Mucosa of rectum (tissue), 2 donors: ENCODE data around the gene SMARCD1.

ENCODE experiments used
- H3K27ac ChIP-seq, 2 donors: one replicate each; pipeline ENCODE4 v1.7.0; 2013; ENCODE audit warnings: inconsistent platforms in 2 of 2, low read depth in 2 of 2, low read length in 2 of 2
- H3K27me3 ChIP-seq, 2 donors: one replicate each; pipeline ENCODE4 v1.7.0; 2013; ENCODE audit warnings: low read length in 2 of 2; ENCODE audit not compliant: control insufficient read depth in 2 of 2, insufficient read depth in 2 of 2
- H3K36me3 ChIP-seq, 2 donors: one replicate each; pipeline ENCODE4 v1.7.0; 2013; ENCODE audit warnings: low read length in 2 of 2; ENCODE audit not compliant: control insufficient read depth in 2 of 2, insufficient read depth in 2 of 2
- H3K4me1 ChIP-seq, 2 donors: one replicate each; pipeline ENCODE4 v1.7.0; 2013; ENCODE audit warnings: low read length in 2 of 2, mild to moderate bottlenecking in 1 of 2; ENCODE audit not compliant: control insufficient read depth in 2 of 2, insufficient read depth in 2 of 2
- H3K4me3 ChIP-seq, 2 donors: one replicate each; pipeline ENCODE4 v1.7.0; 2013; ENCODE audit warnings: low read length in 2 of 2
- H3K9ac ChIP-seq, 2 donors: one replicate each; pipeline ENCODE4 v1.7.0; 2013; ENCODE audit warnings: low read length in 2 of 2, low read depth in 1 of 2, mild to moderate bottlenecking in 1 of 2
- H3K9me3 ChIP-seq, 2 donors: one replicate each; pipeline ENCODE4 v1.7.0; 2013; ENCODE audit warnings: low read length in 2 of 2; ENCODE audit not compliant: control insufficient read depth in 2 of 2
- donor health status: healthy.
- donor health status: Normal muscosa, but diverticular disease.

The SMARCD1 gene

DNA sequence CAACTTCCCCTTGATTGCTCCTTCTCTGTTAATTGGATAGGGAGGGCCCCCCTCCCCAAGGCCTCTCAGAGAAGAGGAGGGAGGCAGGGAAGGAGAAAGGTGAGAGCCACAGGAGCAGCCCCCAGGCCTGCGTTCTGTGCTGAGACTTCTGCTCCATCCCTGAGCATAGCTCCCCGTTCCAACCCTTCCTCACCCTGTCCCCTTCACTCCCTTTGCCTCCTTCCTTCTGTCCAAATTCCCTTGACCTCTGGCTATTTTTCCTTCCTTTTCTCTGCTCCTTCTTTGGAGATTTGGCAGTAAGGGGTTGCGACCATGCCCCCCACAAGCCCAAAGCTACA, 28.5 kb upstream of the SMARCD1 start:
- peaks cover 6 to 12% of the 10 kb centered on the region in 2 donors for H3K4me1 ChIP-seq
- H3K36me3 ChIP-seq = no peaks in the 10 kb centered on the region
- peaks cover 12 to 14% of the 10 kb centered on the region in 2 donors for H3K27me3 ChIP-seq
- no peaks in the 10 kb centered on the region for H3K9me3 ChIP-seq
- H3K27ac ChIP-seq = no peak overlapping the region
- peak overlapping the region in 1 of 2 donors; percentile 14 for H3K9ac ChIP-seq
- H3K4me3 ChIP-seq = peak overlapping the region in 1 of 2 donors; percentile 76

DNA sequence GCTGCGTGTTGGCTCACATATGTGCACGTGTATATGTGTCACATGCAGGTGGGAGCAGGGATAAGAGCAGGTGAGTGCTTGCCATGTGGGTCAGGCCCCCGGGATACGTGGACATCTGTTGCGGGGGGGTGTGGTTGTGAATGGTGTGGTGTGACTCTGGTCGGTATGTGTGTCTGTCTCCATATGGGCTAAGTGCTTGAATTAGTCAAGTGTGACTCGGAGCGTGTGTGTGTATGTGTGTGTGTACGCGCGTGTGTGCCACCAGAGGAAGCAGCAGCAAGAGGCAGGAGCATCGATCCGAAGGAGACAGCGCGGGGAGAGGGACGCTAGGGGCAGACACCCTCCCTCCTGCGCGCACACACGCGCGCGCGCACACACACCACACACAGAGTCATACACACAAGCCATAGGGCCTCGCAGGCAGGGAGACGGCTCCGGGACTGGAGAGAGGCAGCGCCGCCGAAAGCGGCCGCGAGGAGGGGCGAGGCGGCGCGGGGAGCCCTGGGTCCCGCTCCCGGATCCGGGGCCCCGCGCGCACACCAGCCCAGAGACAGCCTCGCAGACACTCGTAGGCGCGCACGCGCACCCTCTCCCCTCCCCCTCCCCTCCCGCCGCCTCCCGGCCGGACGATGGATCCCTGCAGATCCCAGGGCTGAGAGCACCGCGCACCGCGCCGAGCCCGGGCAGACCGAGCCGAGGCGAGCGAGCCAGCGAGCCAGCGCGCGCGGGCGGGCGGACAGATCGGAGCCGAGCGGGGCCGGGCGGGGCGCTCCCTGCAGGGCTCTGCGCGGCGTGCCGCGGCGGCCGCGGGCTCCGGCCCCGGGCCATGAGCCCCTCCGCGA, 27.9 kb upstream of the SMARCD1 start, which contains the start of gene ASIC1:
ASIC1 (plus strand) TSS at position 597 of the 842 bp plus-strand sequence. CDS start 1,171 bp downstream, outside the sequence.
- Histone ChIP-seq H3K27ac (no peak within 1 kb of the TSS), H3K27me3 (peaks cover 12 to 14% of the 10 kb centered on the region in 2 donors), H3K4me3 (peak within 1 kb of the TSS; percentile 72 to 76), H3K9me3 (no peaks in the 10 kb centered on the region), H3K9ac (peak within 1 kb of the TSS in 1 of 2 donors; percentile 14), H3K4me1 (peaks cover 6 to 12% of the 10 kb centered on the region in 2 donors), H3K36me3 (no peaks in the 10 kb centered on the region)

DNA sequence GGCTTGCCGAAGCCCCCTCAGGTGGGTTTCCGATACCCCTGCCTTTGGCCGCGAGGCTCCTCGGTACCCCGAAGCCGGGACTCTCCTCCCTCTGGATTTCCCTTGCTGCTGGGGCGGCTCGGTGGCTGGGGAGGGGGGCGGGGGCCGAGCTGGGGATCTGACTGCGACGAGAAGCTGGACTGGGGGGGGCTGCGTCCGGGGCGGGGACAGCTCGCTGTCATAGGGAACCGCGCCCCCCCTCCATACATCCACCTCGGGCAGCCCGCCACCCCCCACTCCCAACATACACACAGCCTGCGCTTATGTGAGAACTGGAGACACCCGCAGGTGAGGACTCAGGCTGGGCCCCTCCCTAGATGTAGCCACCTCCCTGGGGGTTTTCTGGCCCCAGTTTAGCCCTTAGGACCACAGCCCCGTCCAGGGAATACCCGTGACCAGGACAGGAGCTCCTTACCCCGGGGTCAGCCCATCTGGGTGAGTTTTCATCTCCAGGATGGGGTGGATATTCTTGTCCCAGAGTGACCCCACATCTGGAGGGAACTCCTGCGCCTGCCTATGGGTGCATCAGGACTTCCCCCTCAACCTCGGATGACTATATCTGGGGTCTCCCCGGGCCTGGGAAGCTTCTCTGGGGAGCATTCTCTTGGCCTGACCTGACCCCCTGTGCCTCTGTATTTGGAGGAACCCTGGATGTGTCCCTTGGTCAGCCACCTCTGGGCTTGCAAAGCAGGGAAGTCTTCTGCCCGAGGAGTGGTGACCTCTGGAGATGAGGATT, 27.1 kb upstream of the SMARCD1 start:
- Histone ChIP-seq H3K4me1 (peaks cover 6 to 12% of the 10 kb centered on the region in 2 donors), H3K27me3 (peaks cover 8 to 14% of the 10 kb centered on the region in 2 donors), H3K9me3 (no peaks in the 10 kb centered on the region), H3K36me3 (no peaks in the 10 kb centered on the region), H3K27ac (no peak overlapping the region), H3K4me3 (peak overlapping the region in 1 of 2 donors; percentile 76), H3K9ac (no peak overlapping the region)

DNA sequence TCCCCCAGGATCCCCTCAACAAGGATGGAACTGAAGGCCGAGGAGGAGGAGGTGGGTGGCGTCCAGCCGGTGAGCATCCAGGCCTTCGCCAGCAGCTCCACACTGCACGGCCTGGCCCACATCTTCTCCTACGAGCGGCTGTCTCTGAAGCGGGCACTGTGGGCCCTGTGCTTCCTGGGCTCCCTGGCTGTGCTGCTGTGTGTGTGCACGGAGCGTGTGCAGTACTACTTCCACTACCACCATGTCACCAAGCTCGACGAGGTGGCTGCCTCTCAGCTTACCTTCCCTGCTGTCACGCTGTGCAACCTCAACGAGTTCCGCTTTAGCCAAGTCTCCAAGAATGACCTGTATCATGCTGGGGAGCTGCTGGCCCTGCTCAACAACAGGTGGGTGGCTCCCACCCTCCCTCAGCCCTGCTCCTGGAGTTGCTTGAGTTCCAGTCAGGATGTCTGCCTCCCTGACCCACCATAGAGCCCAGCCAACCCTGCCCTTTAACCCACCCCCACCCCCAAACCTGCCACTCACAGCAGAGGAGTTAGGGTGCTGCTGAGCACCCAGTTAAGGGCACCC, 26.3 kb upstream of the SMARCD1 start:
- peaks cover 8 to 14% of the 10 kb centered on the region in 2 donors for H3K27me3 ChIP-seq
- peaks cover 6 to 12% of the 10 kb centered on the region in 2 donors for H3K4me1 ChIP-seq
- no peak overlapping the region for H3K9ac ChIP-seq
- no peaks in the 10 kb centered on the region for H3K9me3 ChIP-seq
- H3K27ac ChIP-seq = no peak overlapping the region
- H3K4me3 ChIP-seq = no peak overlapping the region
- H3K36me3 ChIP-seq = no peaks in the 10 kb centered on the region

DNA sequence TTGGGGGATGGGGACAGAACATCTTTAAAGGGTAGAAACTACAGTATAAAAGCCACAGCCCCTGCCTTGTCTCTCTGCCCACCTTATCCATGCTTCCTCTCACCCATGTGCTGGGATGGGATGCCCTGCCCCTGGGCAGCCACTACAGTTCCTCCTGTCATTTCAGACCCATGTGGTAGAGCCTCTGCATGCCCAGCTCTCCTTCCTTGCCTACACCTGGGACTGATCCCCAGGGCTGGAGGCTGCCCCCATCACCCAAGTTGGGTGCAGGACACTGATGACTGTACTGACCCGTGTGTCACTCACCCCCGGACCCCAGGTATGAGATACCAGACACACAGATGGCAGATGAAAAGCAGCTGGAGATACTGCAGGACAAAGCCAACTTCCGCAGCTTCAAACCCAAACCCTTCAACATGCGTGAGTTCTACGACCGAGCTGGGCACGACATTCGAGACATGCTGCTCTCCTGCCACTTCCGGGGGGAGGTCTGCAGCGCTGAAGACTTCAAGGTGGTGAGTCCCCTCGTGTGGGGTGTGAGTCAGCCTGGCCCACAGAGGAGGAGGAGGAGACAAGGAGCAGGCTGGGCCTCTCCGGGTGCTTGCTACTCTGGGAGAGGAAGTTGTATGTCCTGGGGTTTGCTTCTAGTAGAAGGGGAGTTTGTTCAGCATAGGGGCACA, 25.6 kb upstream of the SMARCD1 start:
- Histone ChIP-seq H3K9me3 (no peaks in the 10 kb centered on the region), H3K9ac (no peak overlapping the region), H3K27ac (no peak overlapping the region), H3K36me3 (no peaks in the 10 kb centered on the region), H3K4me3 (no peak overlapping the region), H3K4me1 (peaks cover 6 to 12% of the 10 kb centered on the region in 2 donors), H3K27me3 (peaks cover 8 to 14% of the 10 kb centered on the region in 2 donors)

DNA sequence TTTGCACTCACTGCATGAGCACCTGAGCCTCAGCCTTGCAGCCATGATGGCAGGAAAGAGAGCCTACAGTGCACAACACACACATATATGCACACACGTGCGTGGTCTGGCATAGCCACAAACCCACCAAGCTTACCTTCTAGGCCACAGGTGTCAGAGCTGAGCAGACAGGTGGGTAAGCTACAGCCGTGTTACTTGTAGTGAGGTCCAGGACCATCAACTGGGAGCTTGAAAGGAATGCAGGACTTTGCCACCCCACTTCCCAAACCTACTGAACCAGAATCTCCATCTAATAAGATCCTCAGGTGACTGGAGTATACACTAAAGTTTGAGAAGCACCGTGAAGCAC, 25.0 kb upstream of the SMARCD1 start:
- peaks cover 6 to 12% of the 10 kb centered on the region in 2 donors for H3K4me1 ChIP-seq
- no peak overlapping the region for H3K4me3 ChIP-seq
- H3K36me3 ChIP-seq = no peaks in the 10 kb centered on the region
- no peak overlapping the region for H3K27ac ChIP-seq
- H3K9ac ChIP-seq = no peak overlapping the region
- H3K9me3 ChIP-seq = no peaks in the 10 kb centered on the region
- peaks cover 8 to 14% of the 10 kb centered on the region in 2 donors for H3K27me3 ChIP-seq

DNA sequence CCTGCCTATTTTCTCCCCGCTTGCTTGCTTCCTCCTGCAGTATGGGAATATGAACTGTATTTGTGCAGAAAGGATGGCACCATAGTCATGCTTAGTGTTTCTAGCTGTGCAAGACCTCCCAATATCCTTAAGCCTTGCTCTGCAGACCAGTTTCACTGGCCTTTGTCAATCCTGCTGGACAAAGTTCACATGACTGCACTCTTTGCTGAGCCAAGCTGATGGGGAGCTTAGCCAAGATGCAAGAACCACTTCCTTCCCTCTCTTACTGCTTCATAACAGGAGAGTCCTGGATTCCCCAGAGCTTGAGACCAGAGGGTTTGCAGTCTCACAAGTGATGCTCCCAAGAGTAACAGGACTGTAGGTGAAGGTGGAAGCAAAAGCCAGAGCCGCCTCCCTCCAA, 24.0 kb upstream of the SMARCD1 start:
- Histone ChIP-seq H3K9ac (no peak overlapping the region), H3K27me3 (peaks cover 8 to 11% of the 10 kb centered on the region in 2 donors), H3K27ac (no peak overlapping the region), H3K4me3 (no peak overlapping the region), H3K36me3 (no peaks in the 10 kb centered on the region), H3K9me3 (no peaks in the 10 kb centered on the region), H3K4me1 (peaks cover 3 to 9% of the 10 kb centered on the region in 2 donors)

DNA sequence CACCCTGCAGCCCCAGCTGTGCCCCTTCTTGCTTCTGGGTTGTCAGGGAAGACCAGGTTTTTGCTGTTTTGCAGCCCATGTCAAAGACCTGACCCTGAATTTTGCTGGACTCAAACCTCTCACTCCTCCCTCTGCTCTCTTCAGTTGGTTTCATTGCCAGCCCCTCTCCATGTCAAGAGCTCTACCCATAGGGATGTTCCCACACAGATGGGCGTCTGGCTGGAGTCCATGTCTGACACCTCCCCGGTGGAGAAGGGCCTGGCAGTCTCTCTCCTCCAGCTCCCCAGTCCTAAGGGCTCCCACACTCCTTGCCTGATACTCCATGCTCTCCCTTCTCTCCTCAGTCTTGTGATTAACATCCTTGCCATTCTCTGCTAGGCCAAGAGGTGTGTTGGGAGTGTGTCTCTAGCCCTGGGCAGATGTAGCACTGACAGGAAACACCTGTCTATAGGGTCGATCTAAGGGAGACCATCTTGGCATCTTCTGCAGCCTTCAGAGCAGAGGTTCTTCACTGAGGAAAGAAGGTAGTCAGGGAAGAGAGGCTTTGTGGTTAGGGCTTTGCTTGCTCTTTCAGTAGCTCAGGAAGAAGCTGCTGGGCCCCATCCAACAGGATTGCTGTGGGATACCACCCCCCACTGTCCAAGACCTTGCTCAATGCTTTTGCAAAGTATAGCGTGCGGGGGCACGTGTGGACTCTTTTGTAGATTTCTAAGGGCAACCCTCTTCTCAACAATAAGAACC, 23.0 kb upstream of the SMARCD1 start:
- no peak overlapping the region for H3K4me3 ChIP-seq
- H3K27me3 ChIP-seq = peaks cover 0 to 1% of the 10 kb centered on the region in 2 donors
- H3K9ac ChIP-seq = no peak overlapping the region
- H3K4me1 ChIP-seq = peaks cover under 1 to 1% of the 10 kb centered on the region in 2 donors
- no peaks in the 10 kb centered on the region for H3K36me3 ChIP-seq
- H3K27ac ChIP-seq = no peak overlapping the region
- H3K9me3 ChIP-seq = no peaks in the 10 kb centered on the region

DNA sequence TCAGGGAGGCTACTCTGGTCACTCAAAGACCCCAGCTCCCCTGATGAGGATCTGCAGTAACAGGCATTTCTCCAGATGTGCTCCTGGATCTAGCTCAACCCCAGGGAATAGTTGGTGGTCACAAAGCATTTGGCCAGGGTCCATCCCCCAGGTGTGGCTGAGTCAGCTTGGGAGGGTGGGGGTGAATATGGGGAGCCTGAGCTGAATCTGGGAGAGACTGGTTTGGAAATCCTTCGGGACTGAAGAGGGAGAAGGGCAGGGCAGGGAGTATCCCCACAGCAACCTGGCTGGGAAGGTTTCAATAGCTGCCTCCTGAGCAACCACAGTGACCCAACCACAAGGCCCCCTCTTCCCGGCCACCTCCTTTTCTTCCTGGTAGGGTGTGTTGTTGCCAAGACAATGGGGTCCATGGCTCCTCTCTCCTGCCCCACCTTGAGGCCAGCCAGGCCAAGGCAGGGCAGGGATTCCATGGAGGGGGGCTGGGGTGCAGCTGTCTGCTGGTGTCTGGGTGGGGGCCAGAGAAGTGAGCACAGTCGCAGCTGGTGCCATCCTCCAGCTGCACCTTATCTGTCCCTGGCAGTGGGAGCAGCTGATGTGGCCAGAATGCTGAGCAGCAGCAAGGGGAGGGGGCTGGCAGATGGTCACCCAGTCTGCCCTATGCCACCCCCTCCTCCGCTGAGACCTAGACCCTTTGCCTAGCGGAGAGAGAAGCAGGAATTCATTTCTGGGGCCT, 22.2 kb upstream of the SMARCD1 start:
- H3K27ac ChIP-seq = no peak overlapping the region
- H3K9ac ChIP-seq = no peak overlapping the region
- H3K4me3 ChIP-seq = no peak overlapping the region
- H3K4me1 ChIP-seq = no peaks in the 10 kb centered on the region
- H3K27me3 ChIP-seq = no peaks in the 10 kb centered on the region
- H3K9me3 ChIP-seq = no peaks in the 10 kb centered on the region
- no peaks in the 10 kb centered on the region for H3K36me3 ChIP-seq
